ENCODE data around the gene MARCHF11.

DNA sequence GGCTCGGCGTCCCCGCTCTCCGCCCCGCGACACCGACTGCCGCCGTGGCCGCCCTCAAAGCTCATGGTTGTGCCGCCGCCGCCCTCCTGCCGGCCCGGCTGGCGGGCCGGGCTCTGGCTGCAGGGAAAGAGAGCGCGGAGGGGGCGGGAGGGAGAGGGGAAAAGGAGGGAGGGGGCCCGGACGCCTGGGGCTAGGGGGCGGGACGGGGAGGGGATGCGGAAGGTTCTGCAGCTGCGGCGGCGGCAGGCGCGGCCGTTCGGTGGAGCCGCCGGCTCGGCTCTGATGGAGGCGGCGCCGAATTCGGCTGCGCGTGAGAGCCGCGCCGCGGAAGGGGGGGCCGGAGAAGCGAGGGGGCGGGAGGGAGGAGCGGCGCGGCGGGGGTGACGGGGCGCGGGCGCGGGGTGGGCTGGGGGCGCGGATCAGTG is at the start of gene MARCHF11:
- TF ChIP-seq, protein P1, sequence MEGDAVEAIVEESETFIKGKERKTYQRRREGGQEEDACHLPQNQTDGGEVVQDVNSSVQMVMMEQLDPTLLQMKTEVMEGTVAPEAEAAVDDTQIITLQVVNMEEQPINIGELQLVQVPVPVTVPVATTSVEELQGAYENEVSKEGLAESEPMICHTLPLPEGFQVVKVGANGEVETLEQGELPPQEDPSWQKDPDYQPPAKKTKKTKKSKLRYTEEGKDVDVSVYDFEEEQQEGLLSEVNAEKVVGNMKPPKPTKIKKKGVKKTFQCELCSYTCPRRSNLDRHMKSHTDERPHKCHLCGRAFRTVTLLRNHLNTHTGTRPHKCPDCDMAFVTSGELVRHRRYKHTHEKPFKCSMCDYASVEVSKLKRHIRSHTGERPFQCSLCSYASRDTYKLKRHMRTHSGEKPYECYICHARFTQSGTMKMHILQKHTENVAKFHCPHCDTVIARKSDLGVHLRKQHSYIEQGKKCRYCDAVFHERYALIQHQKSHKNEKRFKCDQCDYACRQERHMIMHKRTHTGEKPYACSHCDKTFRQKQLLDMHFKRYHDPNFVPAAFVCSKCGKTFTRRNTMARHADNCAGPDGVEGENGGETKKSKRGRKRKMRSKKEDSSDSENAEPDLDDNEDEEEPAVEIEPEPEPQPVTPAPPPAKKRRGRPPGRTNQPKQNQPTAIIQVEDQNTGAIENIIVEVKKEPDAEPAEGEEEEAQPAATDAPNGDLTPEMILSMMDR (IDR thresholded peaks at IDR 0.05): no peak
- TF ChIP-seq EZH2 (IDR thresholded peaks at IDR 0.05; ENCODE audit: borderline replicate concordance, insufficient read depth, low read depth, low read length, poor library complexity, severe bottlenecking): no peak
